Measurements from ENCODE around the gene GDI1.

DNA sequence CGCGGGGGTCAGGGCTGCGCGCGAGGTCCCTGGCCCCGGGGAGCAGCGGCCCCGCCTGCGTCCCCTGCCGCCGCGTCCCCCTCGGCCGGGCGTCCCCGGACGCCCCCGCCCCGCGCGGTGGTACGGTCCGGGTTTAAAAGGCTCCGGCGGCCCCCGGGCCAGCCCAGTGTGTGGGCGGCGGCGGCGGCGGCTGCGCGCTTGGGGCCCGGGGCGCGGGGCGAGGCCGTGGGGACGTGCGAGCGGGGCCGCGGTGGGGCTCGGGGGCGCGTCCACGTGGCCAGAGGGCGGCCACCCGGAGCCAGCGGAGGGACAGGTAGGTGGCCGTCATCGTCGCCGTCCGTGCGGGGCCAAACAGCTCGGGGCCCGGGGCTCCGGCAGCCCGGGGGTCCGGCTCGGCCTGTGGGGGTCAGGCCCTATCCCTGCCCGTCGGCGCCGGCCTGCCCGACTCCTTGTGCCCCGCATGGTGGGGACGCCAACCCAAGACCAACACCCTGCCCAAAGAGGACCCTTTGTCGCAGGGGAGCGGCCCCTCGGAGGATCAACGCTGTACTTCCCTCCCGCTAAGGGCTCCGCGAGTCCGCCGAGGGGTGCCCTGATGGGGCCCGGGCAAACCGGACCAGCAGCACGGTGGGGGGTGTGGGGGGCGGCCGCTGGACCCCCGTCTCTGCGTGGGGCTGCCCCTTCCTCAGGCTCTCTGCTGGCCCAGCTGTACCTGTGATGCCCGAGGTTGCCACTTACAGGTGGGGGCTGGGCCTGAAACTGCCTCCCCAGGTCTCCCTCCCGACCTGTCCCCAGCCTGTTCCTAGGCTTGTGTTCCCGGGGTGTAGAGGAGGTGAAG is 21.4 kb downstream of the GDI1 start, which contains the start of gene PLXNA3:
- TF ChIP-seq CTCF (conservative IDR thresholded peaks at IDR 0.05) (no peak), EZH2 (IDR thresholded peaks at IDR 0.05; ENCODE audit: low read depth) (no peak)

Data from PC-9 (cell line).